HG03469 (cell line): ENCODE measurements around the gene SMAD4.
"Not testable (repeated sequence)": the region's sequence is repeated elsewhere in the genome, so short reads cannot be mapped to it uniquely, and the experiment has no call there.

Source experiments
- ATAC-seq: cut with Tn5 transposase; IDR thresholded peaks from one replicate; pipeline ENCODE4 v1.9.1; 2021; ENCODE audit warnings: mild to moderate bottlenecking, moderate library complexity, moderate number of reproducible peaks; ENCODE audit not compliant: unreplicated experiment

Gene SMAD4

DNA sequence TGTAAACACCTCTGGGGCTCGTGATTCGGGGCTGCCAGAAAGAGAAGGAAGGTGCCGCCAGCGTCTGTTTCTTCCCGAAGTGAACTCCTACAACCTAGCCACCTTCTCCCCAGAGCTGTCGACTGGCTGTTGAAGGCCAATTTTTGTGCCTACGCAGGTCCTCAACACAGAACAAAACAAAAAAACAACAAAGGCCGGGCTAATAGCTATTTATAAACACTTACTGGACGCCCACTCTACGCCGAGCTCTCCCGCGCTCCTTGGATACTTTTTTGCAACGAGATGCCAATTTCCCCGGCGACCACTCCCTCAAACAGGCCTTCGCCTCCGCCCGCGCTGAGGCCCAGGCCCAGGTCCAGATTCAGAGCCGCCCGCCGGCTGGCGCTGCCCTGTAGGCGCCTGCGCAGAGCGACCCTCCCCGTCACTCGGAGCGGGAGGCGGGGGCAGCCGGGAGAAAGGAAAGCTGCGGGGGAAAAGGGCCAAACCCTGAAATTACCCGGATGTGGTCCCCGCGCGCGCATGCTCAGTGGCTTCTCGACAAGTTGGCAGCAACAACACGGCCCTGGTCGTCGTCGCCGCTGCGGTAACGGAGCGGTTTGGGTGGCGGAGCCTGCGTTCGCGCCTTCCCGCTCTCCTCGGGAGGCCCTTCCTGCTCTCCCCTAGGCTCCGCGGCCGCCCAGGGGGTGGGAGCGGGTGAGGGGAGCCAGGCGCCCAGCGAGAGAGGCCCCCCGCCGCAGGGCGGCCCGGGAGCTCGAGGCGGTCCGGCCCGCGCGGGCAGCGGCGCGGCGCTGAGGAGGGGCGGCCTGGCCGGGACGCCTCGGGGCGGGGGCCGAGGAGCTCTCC lies at the start of gene SMAD4:
Gene SMAD4 (plus strand): TSS at position 520 of the 843 bp plus-strand sequence. CDS start 16,834 bp downstream, outside the sequence.
- ATAC-seq, result peak; percentile 49

DNA sequence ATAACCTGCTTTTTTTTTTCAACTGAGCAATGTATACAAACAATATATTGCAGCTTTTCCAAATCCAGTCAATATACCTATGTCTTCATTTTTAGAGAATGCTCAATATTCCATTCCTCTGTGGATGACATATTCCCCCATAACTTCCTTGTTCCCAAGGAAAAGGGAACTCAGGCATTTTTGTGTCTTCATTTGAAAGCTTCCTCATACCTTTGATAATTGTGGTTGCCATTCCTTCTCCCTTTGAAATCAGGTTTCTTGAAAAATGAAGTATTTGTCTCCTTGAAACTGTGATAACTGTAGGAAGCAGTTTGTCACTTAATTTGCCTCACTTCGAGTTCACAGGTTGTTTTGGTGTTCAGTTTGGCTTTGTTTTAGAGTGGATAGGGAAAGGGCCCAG lies 48.6 kb upstream of the SMAD4 start:
- no peak for ATAC-seq

DNA sequence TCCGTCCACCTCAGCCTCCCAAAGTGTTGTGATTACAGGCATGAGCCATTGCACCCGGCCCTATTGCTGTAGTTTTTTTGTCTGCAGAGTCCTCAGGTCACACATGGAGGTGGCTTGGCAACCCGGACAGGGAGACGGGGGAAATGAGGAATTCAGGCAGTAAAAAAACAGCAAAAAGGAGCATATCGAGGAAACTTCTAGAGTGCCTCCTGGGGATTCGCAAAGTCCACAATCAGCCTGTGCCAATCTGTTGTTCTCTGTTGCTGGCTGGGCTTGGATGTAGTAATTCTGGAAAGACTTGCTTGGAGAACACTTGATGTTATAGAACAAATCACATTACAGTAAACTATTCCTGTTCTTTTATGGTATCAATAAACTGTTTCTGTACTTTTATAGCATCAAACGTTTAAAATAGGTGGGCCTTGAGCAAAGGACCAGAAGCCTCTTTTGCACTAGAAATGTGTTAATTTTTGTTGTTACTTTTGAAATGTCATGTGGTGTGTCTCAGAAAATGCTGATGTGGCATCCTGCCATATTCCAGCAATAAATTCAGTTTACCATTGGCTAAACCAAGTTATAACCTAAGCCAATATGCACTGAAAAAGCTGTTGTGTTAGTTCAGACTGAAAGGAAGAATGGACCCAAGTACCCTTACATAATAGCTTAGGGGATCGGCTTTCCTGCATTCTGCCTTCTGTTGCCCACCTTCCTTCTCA lies 47.8 kb upstream of the SMAD4 start:
- no peak for ATAC-seq

DNA sequence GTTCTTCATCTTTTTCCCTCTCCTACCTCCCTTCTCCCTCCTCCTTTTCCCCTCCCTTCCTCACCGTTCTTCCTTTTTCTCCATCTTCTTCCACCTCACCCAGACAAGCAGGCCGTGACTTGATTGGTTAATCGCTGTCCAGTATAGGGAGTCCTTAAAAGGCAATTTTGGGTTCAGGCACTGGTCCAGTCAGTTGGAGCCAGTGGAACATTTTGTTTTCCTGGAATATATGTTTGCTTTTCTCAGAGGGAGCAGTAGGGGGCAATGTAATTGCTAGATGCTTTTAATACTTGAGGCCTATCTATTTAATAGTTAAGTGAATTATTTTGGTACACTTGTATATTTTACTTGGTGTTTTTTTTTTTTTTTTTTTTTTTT lies 47.2 kb upstream of the SMAD4 start:
- no peak for ATAC-seq

DNA sequence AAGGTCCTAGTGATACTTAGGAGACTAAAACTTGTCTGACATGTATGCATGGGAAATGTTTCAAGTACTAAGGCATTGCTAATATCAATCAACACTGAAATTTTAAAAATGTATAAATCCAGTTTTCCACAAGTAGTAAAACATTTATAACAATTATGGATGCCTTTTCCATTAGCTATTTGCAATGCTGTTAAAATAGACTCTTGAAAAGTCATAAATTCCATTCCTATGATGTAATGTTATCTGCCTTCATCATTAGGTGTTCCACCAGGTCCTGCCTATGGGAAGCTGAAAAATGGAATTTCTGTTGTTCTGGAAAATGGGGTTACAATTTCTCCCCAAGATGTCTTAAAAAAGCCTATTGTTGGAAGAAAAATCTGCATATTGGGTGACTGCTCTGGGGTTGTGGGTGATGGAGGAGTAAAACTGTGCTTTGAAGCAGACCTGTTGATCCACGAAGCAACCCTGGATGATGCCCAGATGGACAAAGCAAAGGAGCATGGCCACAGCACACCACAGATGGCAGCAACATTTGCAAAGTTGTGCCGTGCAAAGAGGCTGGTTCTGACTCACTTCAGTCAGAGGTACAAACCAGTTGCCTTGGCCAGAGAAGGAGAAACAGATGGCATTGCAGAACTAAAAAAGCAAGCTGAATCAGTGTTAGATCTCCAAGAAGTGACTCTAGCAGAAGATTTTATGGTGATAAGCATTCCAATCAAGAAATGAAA lies 43.5 kb upstream of the SMAD4 start:
- no peak for ATAC-seq

DNA sequence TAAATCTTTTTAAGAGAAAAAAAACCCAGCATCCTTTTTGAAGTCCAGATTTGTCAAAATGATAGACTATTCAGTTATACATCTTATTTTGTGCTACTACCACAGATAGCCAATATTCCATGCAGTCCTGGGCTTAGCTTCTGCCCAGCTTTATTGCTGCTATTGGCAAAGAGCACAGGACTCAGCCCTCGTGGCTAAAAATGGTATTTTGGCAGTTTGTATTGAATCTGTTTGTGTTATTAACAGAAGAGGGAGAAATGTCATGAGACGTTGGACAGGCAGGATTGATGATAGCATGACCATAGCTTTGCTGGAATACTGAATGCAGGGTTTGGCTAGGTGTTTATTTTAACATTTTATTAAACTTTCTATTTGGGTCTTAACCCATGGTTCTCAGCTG lies 42.8 kb upstream of the SMAD4 start:
- no peak for ATAC-seq

DNA sequence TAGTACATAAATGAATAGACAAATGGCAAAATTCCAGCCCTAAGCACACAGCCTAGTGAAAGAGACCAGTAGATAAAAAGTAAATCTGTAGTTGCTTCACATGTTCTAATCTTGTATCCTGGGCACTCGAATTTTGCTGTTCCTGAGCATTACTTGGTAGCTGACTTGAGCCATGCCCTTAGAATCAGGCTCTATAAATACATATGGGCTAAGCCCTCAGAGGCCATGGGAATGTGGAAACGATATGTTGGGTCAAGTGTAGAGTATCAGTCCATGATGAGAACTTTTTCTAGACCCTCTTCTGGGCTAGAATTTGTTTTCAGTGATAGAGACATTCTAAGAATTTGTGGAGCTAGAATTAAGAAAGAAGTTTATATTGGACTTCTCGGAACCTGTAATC lies 40.3 kb upstream of the SMAD4 start:
- no peak for ATAC-seq

DNA sequence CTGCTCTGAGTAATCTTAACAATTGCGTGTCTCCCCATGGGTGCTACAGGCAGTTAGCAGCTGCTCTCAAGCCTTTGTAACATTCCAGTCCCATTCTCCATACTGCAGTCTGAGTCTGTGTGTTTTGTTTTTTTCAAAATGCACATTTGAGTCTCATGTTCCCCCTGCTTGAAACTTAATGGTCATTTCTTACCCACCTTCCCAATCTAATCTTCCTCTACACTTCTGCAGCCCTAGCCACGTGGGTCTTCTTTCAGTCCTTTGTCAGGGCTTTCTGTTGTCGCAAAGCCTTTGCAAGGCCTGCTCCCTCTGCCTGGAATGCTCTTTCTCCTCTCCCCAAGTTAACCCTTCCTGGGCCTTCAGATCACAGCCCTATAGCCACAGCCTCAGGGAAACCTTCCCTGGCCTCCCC lies 37.7 kb upstream of the SMAD4 start:
- ATAC-seq, result no peak

DNA sequence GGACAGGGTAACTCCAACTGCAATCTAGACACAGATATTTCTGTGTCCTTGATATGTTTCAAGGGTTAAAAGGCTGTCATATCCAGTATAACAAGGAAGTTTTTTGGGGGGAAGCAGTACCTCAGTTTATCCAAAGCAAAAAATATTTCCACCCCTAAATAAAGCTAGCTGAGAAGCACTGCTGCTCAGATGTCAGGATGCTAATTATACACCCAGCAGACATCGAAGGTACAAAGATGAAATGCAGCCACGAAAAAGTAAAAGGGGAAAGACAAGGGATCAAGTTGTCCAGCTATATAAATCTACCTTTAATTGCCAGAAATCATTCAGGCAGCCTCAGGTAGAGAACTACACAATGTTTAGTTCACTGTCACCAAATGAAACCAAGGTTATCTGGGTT lies 36.0 kb upstream of the SMAD4 start:
- ATAC-seq, result no peak

DNA sequence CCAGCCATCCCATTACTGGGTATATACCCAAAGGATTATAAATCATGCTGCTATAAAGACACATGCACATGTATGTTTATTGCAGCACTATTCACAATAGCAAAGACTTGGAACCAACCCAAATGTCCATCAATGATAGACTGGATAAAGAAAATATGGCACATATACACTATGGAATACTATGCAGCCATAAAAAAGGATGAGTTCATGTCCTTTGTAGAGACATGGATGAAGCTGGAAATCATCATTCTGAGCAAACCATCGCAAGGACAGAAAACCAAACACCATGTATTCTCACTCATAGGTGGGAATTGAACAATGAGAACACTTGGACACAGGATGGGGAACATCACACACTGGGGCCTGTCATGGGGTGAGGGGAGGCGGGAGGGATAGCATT lies 26.8 kb upstream of the SMAD4 start:
- ATAC-seq, result not testable (repeated sequence)

DNA sequence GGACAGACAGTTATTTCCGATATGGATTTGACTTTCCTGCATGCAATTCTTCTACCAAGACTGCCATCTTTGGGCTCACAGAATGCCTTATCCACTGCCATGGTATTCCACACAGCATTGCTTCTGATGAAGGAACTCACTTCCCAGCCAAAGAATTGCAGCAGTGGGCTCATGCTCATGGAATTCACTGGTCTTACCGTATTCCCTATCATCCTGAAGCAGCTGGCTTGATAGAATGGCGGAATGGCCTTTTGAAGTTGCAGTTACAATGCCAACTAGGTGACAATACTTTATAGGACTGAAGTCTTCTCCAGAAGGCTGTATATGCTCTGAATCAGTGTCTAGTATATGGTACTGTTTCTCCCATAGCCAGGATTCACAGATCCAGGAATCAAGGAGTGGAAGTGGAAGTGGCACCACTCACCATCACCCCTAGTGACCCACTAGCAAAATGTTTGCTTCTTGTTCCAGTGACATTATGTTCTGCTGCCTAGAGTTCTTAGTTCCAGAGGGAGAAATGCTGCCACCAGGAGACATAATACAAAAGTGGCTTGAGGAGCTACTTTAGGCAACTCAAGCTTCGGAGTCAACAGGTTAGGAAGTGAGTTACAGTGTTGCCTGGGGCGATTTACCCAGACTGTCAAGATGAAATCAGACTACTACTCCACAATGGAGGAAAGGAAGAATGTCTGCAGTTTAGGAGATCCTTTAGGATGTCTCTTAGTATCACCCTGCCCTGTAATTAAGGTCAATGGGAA lies 23.8 kb upstream of the SMAD4 start:
- no peak for ATAC-seq

DNA sequence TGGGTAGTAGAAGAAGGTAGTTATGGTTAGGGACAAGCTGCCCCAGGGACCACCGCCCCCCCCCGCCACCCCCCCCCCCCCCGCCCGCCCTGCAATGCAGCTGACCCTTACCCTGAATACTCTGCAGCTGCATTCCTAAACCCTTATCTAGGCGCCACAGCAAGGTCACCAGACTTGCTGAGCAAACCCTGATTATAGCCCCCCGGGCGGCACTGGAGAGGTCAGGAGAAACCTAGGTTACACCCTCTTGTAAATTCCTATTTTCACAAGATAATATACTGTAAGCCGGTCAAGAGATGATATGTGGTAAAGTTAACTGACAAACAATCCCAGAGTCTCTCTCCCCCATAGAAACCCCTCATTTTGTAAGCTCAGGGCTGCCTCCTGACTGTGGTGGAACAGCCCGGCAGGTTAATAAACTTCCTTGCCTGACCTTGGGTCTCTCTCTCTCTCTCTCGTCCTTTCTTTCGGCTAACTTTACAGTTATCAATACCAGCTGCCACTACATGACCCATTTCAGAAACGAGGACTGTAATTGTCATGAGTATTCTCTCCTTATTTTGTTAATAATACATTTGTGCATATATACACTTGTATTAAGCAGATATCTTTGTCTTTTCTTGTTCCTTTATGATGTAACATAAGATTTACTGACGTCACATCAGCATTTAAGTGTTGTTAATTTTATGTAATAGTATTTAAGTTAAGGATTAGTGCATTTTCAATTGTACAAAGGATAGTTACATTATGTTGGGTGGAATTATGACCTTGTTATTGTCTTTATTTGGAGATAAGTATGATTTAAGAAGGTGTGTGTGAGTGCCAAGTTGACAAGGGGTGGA lies 22.8 kb upstream of the SMAD4 start:
- ATAC-seq, result no peak

DNA sequence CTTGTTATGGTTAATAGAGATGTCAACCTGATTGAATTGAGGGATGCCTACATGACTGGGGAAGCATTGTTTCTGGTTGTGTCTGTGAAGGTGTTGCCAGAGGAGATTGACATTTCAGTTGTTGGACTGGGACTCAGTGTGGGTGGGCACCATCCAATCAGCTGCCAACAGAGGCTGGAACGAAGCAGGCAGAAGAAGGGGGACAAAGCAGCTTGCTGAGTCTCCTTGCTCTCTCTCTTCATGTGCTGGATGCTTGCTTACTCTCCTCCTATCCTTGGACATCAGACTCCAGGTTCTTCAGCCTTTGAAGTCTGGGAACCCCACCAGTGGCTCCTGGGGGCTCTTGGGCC lies 22.2 kb upstream of the SMAD4 start:
- ATAC-seq, result no peak

DNA sequence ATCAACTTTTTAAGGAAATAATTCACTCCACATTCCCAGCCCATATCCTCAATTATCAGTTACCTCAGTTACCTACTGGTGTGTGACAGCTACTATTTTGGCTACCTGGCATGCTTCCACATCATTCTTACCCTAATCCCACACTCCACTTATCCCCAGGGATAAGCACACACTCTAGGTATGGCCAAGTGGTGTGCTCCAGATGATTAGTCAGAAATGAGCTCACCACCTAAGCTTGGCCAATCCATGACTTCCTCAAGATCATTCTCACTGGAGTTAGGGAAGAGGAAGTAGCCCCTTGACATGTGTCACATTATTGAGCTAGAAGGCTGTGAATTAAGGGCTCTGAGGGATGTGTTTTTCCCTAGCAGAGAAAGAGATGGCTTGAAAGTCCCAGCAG lies 20.9 kb upstream of the SMAD4 start:
- ATAC-seq, result no peak

DNA sequence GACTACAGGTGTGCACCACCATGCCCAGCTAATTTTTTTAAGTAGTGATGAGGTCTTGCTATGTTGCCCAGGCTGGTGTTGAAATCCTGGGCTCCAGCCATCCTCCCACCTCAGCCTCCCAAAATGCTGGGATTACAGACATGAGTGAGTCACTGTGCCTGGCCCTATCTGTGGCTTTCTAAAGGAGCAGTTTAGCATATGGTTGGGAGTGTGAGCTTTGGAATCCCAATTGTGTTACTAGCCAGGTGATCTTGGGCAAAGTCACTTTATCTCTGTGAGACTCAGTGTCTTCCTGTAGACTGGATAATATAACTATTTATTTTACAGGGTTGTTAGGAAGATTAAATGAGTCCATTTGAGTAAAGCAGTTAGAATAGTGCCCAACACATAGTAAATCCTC lies 19.8 kb upstream of the SMAD4 start:
- no peak for ATAC-seq

DNA sequence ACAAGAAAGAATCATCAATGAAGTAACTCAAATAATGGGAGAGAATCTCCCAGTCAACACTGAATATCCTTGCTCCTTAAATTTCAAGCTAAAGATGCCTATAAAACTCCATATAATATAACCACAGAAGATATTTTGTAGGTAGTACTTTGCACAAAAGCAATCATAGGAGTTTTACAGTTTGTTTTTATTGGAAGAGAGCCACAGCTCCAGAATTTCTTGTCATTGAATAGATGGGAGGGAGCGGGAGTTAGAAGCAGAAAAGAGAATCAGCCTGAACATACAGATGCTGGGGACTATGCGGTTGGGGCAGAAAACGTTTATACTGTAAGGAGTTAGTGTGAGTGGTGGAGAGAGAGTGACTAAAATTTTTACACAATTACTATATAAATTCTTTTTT lies 18.3 kb upstream of the SMAD4 start:
- ATAC-seq, result no peak

DNA sequence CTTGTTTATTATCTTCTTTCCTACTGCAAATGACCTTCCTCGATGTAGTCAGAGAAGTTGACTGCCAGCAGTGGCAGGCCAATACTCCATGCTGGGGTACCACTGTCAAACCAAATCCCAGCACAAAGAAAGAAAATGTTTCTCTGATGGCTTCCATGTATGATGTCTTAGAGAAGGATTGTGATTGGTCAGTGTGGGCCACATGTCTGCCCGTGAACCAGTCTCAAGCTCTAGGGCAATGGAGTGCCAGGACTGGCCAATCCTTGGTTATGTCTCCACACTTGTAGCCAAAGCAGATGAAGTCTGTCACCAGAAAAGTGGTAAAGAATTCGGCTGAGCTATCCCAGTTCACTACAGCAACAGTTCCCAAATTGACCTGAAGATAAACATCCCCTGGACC lies 17.6 kb upstream of the SMAD4 start:
- ATAC-seq, result no peak

DNA sequence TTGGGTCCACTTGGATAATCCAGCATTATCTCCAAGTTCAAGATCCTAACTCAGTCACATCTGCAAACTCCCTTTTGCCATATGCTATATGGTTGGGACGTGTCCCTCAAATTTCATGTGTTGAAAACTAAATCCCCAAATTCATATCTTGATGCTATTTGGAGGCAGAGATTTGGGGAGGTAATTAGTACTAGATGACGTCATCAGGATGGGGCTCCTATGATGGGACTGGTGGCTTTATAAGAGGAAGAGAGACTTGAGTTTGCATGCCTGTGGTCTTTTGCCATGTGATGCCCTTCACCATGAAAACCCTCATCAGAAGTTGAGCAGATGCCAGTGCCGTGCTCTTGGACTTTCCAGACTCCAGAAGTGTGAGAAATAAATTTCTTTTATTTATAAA lies 16.8 kb upstream of the SMAD4 start:
- ATAC-seq, result no peak

DNA sequence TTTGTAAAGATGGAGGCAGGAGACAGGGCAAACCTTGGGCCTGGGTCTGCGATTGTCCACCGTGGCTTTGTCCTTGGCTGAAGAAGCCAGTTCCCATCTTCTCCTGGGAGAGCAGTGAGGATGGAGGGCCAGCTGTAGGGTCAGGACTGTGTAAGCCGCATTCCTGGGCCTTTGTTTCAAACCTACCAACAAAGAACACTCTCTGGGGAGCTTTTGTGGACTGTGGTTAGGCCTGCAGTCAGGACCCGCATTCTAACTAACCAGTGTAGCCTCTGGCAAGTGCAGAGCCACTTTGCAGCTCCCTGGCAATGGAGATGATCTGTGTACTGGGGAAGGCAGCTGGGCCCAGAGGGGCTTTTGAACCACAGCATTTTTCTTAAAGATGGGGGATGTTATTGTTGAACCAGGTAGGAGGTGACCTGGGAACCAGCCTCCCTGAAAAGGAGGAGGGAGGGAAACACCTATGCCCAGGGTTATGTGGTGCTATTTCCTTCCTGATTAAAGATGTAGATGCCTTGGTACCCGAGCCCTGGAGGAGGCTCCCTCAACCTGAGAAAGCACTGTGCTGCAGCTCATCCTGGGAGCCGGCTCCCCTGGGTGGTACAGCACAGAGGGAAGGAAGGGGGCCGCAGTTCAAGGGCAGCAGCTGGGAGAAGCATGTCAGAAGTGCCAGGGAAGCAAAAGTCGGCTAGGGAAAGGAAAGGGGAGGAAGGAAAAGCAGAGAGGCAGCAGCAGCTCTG lies 12.7 kb upstream of the SMAD4 start:
- no peak for ATAC-seq

DNA sequence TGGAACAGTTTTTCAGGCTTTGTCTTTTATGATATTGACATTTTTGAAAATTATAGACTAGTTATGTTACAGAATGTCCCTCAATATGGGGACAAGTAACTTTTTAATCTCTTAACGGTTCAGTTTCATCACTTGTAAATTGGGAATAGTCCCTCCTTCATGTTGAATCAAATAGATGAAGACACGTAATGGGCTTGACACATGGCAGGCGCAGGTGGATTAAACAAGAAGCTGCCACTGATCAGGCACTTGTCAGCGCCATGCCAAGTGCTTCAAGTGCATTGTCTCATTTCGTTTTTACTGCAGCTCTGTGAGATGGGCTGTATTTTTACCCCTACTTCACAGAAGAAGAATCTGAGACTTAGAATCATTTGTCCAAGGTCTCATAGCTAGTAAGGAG lies 9.5 kb upstream of the SMAD4 start:
- no peak for ATAC-seq
